NB4 (cell line): ENCODE measurements around the gene C1QTNF8.
A peak's percentile ranks its signal among the peaks of the same experiment; 100 is the strongest.

ENCODE experiments used
- CTCF ChIP-seq: IDR thresholded peaks from one replicate; pipeline ENCODE4 v1.5.1; 2012; ENCODE audit warnings: low read depth, low read length
- POLR2A ChIP-seq: IDR thresholded peaks from 2 replicates; pipeline ENCODE4 v1.6.1; 2011; ENCODE audit warnings: mild to moderate bottlenecking; ENCODE audit not compliant: insufficient read length; ENCODE audit errors: extremely low read depth

- TF ChIP-seq CTCF = peak; percentile 59
- no peak for TF ChIP-seq POLR2A
Observed at GRCh38 chr16:1054660-1055556, 41.1 kb downstream of the C1QTNF8 start.
